HT-29 (cell line): ENCODE measurements around the gene PDZK1IP1. TPM values are rescaled to one million over a fixed set of nuclear protein-coding genes. Genes with fewer than 3 reads are reported as not detected.
A peak's percentile ranks its signal among the peaks of the same experiment; 100 is the strongest.
"Not testable (repeated sequence)": the region's sequence is repeated elsewhere in the genome, so short reads cannot be mapped to it uniquely, and the experiment has no call there.

Experiments
- DNase-seq: peaks from one replicate; pipeline ENCODE4 v3.0.0-alpha.2; 2015; ENCODE audit warnings: low spot score
- total RNA-seq: library from RNA; depleted of rRNA; stranded (reverse); fragments of >200 nt; shearing (Covaris generic); gene quantifications from 2 replicates; pipeline ENCODE4 v1.2.3, GENCODE V29; 2014

The PDZK1IP1 gene
- total RNA-seq, 1 experiment from 2014 or later = 38.0 TPM

GRCh38 chr1:47196622-47197021, 6.8 kb upstream of the PDZK1IP1 start:
- no peak for DNase-seq

GRCh38 chr1:47195981-47196380, 6.1 kb upstream of the PDZK1IP1 start:
- not testable (repeated sequence) for DNase-seq

GRCh38 chr1:47194311-47194710, 4.5 kb upstream of the PDZK1IP1 start:
- DNase-seq = no peak

- DNase-seq = not testable (repeated sequence)
Measured at GRCh38 chr1:47193496-47193895, 3.7 kb upstream of the PDZK1IP1 start.

- peak; percentile 85 for DNase-seq
Measured at GRCh38 chr1:47192458-47193384, 2.9 kb upstream of the PDZK1IP1 start.

GRCh38 chr1:47191940-47192457, 2.2 kb upstream of the PDZK1IP1 start:
- no peak for DNase-seq

GRCh38 chr1:47190857-47191256, 1.0 kb upstream of the PDZK1IP1 start:
- DNase-seq = no peak

GRCh38 chr1:47190509-47190855, 646 bp upstream of the PDZK1IP1 start:
- DNase-seq = no peak

- no peak for DNase-seq
Measured at GRCh38 chr1:47188791-47189785, 748 bp downstream of the PDZK1IP1 start.

GRCh38 chr1:47187926-47188250, 1.9 kb downstream of the PDZK1IP1 start:
- no peak for DNase-seq

- no peak for DNase-seq
Measured at GRCh38 chr1:47187231-47187925, 2.5 kb downstream of the PDZK1IP1 start.

- DNase-seq = no peak
Measured at GRCh38 chr1:47186267-47187185, 3.3 kb downstream of the PDZK1IP1 start.

- no peak for DNase-seq
Measured at GRCh38 chr1:47184822-47185677, 4.8 kb downstream of the PDZK1IP1 start.

GRCh38 chr1:47184090-47184821, 5.6 kb downstream of the PDZK1IP1 start:
- no peak for DNase-seq

- no peak for DNase-seq
Measured at GRCh38 chr1:47183308-47184089, 6.3 kb downstream of the PDZK1IP1 start.

GRCh38 chr1:47182676-47183235, 7.1 kb downstream of the PDZK1IP1 start:
- DNase-seq = no peak

- DNase-seq = peak; percentile 59
Measured at GRCh38 chr1:47181955-47182675, 7.7 kb downstream of the PDZK1IP1 start.
